Activated CD8-positive, alpha-beta T cell treated with anti-CD3 and anti-CD28 coated beads for 36 hours (primary cell): ENCODE measurements around the gene PPIC. TPM values are rescaled to one million over a fixed set of nuclear protein-coding genes. Genes with fewer than 3 reads are reported as not detected.

Experiments used
- ATAC-seq: fragments of 200-7000 bp; cut with Tn5 transposase; one replicate; pipeline ENCODE4 v1.10.0; 2021; ENCODE audit warnings: mild to moderate bottlenecking, moderate library complexity
- CTCF ChIA-PET: fragments of 350-600 bp; sonication (Branson Sonifier 250); formaldehyde crosslinking; loops from one replicate; lab custom pipeline; 2021; ENCODE audit warnings: antibody characterized with exemption; lab: Charles Lee
- POLR2A ChIA-PET: fragments of 350-600 bp; sonication (Branson Sonifier 250); formaldehyde crosslinking; loops from one replicate; lab custom pipeline; 2021; ENCODE audit warnings: antibody characterized with exemption; lab: Charles Lee
- DNase-seq: peaks from one replicate; pipeline ENCODE4 v3.0.0-alpha.2; 2020
- H3K27ac Mint-ChIP-seq: one replicate; pipeline ENCODE4 v1.8.0; 2021; ENCODE audit warnings: mild to moderate bottlenecking, mixed read lengths
- H3K27me3 Mint-ChIP-seq: one replicate; pipeline ENCODE4 v1.8.0; 2021; ENCODE audit warnings: mixed read lengths
- H3K36me3 Mint-ChIP-seq: one replicate; pipeline ENCODE4 v1.8.0; 2021; ENCODE audit warnings: low read depth, mixed read lengths
- H3K4me1 Mint-ChIP-seq: one replicate; pipeline ENCODE4 v1.8.0; 2021; ENCODE audit warnings: low read depth, mixed read lengths
- H3K4me3 Mint-ChIP-seq: one replicate; pipeline ENCODE4 v1.8.0; 2021; ENCODE audit warnings: mild to moderate bottlenecking, moderate library complexity, mixed read lengths
- H3K9me3 Mint-ChIP-seq: one replicate; pipeline ENCODE4 v1.8.0; 2021; ENCODE audit warnings: mixed read lengths
- intact Hi-C: fragments of 100-400 bp; cut with micrococcal nuclease; formaldehyde crosslinking; loops from one replicate; pipeline ENCODE4 v1.10.0; 2022
- total RNA-seq, 2 experiments: library from RNA; stranded (reverse); gene quantifications; one replicate each; pipeline ENCODE4 v1.2.3, GENCODE V29; 2021
- TF ChIP-seq, protein P1 (sequence below): fragments of 200-600 bp; IDR thresholded peaks from one replicate; pipeline ENCODE4 v1.8.0; 2022; ENCODE audit warnings: antibody characterized with exemption, mild to moderate bottlenecking

Gene PPIC
- total RNA-seq, 2 experiments from 2014 or later, result not detected

DNA sequence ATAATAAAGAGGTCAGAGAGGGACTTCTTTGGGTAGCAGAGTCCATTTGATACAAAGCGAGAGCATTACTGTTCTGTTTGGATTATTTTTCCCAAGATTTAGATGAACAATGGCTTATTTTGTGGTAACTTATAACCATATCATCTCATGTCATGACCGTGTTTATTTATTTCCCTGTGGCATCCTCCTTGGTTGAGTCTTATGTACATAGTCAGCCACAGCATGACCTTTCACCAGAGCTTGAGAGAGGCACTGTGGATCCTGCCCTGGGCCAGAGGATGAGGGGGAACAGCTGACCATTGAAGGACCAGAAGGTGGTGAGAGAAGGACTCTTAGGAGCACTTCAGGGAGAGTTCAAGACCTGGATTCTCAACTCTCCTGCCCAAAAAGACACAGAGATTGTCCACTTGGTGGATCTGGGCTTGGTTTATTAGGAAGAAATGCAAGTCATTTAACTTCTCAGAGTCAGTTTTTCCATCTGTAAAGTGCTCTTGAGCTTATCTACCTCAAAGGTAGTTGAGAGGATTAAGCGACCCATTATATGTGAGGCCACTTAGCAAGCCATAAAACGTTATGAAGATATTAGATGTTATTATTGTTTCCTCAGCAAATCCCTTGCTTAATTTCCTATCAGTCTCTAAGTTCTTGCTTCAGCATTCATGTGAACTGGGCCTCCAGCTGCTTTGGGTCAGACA, 51.4 kb downstream of the PPIC start:
- ATAC-seq, result no peak

DNA sequence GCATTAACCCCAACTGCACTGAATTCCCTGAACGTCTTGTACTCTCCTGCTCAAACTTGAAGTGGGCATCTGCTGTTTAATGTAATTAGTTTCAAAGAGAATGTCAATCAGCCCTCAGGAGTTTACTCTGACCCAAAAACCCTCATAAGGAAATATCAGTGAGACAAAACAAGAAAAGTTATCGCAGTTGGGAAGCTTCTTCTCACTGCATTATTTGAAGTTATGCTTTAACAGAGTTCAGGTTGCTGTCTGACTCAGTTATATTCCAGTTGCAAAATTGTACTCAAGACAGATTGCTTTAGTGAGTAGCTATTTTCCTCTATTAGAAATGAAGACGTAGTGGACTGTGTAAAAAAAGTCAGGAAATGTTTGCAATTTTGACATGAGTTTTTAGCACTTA, 52.1 kb downstream of the PPIC start:
- H3K9me3 Mint-ChIP-seq, result no peaks in the 10 kb centered on the region
- H3K27me3 Mint-ChIP-seq, result peaks cover 2% of the 10 kb centered on the region
- no peaks in the 10 kb centered on the region for H3K4me1 Mint-ChIP-seq
- TF ChIP-seq, protein P1, sequence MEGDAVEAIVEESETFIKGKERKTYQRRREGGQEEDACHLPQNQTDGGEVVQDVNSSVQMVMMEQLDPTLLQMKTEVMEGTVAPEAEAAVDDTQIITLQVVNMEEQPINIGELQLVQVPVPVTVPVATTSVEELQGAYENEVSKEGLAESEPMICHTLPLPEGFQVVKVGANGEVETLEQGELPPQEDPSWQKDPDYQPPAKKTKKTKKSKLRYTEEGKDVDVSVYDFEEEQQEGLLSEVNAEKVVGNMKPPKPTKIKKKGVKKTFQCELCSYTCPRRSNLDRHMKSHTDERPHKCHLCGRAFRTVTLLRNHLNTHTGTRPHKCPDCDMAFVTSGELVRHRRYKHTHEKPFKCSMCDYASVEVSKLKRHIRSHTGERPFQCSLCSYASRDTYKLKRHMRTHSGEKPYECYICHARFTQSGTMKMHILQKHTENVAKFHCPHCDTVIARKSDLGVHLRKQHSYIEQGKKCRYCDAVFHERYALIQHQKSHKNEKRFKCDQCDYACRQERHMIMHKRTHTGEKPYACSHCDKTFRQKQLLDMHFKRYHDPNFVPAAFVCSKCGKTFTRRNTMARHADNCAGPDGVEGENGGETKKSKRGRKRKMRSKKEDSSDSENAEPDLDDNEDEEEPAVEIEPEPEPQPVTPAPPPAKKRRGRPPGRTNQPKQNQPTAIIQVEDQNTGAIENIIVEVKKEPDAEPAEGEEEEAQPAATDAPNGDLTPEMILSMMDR, result no peak
- intact Hi-C loops, result no loop called here
- no peaks in the 10 kb centered on the region for H3K36me3 Mint-ChIP-seq
- ChIA-PET POLR2A (no interaction called here), CTCF (no interaction called here)
- DNase-seq, result no peak
- no peak overlapping the region for H3K4me3 Mint-ChIP-seq
- H3K27ac Mint-ChIP-seq, result no peak overlapping the region
- ATAC-seq, result no peak

More for the DNA sequence above, 51.4 kb downstream of the PPIC start:
- Mint-ChIP-seq H3K4me3 (no peak overlapping the region), H3K27ac (no peak overlapping the region), H3K9me3 (no peaks in the 10 kb centered on the region), H3K4me1 (no peaks in the 10 kb centered on the region), H3K36me3 (no peaks in the 10 kb centered on the region), H3K27me3 (peaks cover 4% of the 10 kb centered on the region)
- no peak for DNase-seq
- TF ChIP-seq, protein P1, result no peak
- ChIA-PET POLR2A (no interaction called here), CTCF (no interaction called here)
- intact Hi-C loops, result no loop called here

DNA sequence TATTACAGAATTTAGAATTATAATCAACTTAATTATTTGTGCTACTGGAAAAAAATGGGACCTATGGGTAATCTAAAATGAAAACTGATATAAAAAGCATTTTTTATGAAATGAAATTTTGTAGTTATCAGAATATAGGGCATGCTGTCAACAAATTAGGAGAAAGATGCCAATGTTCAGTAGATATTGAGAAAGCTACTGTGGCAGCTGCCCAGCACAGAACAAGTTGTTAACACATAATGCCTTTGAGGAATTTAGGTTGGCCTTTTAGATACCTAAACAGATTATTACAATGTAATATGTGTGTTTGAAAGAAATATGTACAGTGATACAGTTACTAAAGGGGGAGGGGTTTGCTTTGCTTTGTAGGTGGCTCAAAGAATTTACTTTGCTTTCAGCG, 54.1 kb downstream of the PPIC start:
- ChIA-PET POLR2A (no interaction called here), CTCF (no interaction called here)
- Mint-ChIP-seq H3K9me3 (no peaks in the 10 kb centered on the region), H3K4me3 (no peak overlapping the region), H3K27ac (no peak overlapping the region), H3K4me1 (no peaks in the 10 kb centered on the region), H3K36me3 (no peaks in the 10 kb centered on the region), H3K27me3 (peaks cover 2% of the 10 kb centered on the region)
- ATAC-seq (no peak), DNase-seq (no peak)
- intact Hi-C loops, result no loop called here
- TF ChIP-seq, protein P1, result no peak

DNA sequence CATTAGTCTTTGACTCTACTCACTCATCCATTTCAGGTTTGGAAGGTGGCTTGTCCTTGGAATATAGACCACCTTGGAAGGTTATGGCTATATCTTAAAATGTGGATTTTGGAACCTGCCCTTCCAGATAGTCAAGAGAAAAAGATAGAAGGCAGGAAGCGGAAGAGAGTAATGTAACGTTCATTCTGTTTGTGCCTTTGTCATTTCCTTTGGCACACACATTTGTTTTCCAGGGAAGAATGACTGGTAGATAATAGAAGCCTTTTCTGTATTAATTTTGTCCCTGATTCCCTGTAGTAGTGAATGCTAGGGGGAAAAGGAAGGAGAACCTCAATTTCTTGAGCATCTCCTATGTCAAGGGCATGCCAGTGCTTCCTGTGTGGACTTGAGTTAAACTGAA, 54.7 kb downstream of the PPIC start:
- ChIA-PET CTCF (no interaction called here), POLR2A (no interaction called here)
- Mint-ChIP-seq H3K9me3 (no peaks in the 10 kb centered on the region), H3K4me1 (no peaks in the 10 kb centered on the region), H3K27ac (no peak overlapping the region), H3K27me3 (peaks cover 2% of the 10 kb centered on the region), H3K36me3 (no peaks in the 10 kb centered on the region), H3K4me3 (no peak overlapping the region)
- intact Hi-C loops, result no loop called here
- DNase-seq, result no peak
- TF ChIP-seq, protein P1, result no peak
- no peak for ATAC-seq

DNA sequence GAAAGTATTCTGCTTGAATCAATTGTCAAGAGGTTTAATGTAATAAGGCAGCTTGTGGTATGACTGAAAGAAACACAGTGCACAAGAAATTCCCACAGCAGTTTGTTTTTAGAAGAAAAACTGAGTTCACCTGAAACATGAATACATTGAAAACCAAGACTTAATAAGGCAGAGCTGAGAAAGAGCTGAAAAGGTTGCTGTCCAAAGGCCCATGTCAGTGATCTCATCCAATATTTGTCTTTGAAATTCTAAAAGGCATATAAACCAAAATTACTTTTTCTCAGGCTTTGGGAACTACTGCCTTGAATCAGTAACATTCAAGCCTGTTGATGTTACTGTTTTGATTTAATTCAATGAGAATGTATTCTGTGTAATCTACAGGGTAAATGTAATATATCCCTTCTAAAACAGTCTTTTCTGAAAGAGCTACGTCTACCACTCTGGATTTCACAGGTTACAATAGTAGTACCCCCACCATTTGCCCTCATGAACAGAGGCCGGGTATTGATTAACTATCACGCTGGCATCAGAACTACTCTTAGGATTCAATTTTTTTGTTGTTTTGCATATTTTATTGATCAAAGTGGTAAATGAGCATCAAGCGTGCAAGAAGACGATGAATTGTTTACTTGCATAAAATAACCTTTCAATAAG, 57.8 kb downstream of the PPIC start:
- Mint-ChIP-seq H3K27ac (no peak overlapping the region), H3K36me3 (no peaks in the 10 kb centered on the region), H3K27me3 (peaks cover 2% of the 10 kb centered on the region), H3K9me3 (no peaks in the 10 kb centered on the region), H3K4me1 (no peaks in the 10 kb centered on the region), H3K4me3 (no peak overlapping the region)
- no peak for ATAC-seq
- CTCF ChIA-PET, result no interaction called here
- intact Hi-C loops, result no loop called here
- TF ChIP-seq, protein P1, result no peak
- no peak for DNase-seq
- POLR2A ChIA-PET, result no interaction called here
